ENCODE data around the gene MYBPC2.

The MYBPC2 gene

DNA sequence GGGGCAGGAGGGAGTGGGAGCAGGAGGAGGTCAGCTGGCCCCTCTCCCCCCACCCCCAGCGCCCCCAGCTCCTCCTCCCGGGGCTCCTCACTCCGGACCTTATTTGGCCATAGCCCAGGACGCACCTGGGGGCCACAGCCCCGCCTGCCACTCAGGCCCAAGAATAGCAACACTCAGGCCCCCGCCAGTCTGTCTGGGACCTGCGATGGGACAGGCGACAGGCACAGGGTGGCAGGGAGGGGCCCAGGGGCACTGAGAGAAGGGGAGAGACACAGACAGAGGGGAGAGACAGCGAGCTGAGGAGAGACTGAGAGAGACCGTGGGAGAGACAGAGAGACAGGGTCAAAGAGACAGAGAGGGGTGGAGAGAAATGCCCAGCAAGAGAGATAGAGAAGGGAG lies 68.1 kb downstream of the MYBPC2 start:
- no peak for DNase-seq (ENCODE audit: low read depth)

DNA sequence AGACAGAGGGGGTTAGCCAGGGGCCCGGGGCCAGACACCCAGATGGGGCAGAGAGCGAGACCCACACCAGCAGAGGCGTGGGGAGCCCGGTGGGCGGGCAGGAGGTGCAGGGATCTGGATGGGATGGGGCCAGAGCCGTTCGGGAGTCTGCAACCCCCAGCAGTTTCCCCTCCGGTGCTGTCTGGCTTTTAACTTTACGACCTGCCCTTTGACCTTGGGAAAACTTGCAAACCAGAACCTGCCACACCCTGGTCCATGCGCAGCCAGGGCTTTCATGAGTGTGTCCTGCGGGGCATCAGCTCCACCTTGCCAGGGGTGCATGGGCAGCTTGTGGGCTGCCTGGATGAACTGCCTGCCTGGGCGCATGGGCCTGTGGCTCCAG lies 68.5 kb downstream of the MYBPC2 start:
- no peak for DNase-seq (ENCODE audit: low read depth)

DNA sequence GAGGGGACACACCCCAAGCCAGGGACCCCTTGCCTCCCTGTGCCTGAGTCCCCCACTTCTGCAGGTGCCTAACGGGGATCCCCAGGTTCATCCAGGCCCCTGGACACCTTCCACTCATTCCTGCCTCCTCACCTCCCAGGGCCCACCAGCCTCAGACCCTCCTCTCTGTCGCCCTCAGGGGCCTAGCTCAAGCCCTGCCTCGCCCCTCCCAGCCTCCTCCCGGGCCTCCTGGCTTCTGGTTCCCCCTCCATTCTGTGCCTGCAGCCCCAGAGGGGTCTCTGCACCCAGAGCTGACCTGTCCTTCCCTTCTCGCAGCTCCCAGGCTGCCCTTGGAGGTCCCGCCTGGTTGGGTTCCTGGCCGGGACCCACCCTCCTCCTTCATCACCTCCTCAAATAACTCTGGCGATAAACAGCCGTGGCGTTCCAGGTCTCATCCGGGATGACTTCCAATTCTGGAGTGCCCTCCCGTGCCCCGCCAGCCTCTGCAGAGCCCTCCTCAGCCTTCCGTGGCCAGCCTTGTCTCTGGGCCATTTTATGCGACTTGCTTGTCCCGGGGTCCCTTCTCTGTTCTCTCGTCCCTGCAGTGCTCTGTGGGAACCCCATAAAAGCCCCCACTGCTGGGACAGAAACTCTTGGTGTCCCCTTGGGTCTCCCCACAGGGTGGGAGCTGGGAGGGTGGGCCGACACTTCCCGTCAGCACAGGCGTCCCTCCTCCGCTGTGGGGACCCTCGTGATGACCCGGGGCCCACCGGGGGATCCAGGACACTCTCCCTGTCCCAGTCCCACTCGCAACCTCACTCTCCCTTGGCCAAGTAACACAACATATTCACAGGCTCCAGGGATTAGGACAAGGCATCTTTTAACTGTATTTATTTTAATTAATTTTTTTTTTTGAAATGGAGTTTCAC lies 69.1 kb downstream of the MYBPC2 start:
- no peak for DNase-seq (ENCODE audit: low read depth)

DNA sequence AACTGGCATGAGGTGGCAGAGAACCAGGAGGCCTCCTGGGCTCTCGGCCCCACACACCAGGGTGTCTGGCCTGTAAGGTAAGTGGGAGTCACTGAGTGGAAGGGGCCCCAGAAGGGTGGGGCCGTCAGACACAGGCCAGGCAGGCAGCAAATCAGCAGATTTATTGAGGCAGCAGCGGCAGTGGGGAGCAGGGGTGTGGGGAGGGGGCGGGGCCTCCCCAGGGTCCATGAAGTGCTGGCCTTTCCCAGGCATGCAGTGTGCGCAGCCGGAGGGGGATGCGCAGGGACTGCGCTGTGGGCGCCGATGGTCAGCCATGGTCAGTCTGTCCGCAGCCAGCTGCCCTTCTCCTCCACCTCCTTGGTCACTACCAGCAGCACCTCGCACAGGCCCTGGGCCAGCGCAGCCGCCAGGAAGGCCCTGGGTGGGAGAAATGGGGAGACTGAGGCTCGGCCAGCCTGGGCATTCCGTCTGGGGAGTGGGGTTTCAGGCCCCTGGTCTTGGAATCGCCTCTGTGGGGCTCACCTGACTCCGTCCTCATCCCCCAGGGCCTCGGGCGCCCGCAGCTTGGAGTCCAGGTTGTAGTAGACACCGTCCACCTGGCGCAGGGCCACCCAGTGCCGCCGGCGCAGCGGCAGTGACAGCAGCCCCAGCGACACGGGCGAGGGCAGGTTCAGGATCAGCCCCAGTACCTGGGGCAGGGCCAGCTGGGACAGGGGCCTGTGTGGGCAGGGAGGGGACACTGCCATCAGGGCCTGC lies 73.3 kb downstream of the MYBPC2 start:
- DNase-seq (ENCODE audit: low read depth) = no peak

DNA sequence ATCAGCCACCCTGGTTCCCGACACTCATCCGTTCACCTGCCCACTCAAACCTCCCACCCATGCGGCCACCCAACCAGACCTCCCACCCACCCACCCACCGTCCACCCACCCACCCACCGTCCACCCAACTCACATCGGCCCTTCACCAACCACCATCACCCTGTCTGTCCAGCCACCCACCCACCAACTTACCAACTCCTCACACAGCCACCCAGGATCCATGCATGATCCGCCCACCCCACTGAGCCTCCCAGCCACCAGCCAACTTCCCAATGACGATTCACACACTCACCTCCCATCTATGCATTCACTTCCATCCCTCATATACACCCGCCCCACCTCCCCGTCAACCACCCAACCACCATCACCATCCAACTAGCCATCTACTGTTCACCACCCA lies 74.0 kb downstream of the MYBPC2 start:
- no peak for DNase-seq (ENCODE audit: low read depth)

DNA sequence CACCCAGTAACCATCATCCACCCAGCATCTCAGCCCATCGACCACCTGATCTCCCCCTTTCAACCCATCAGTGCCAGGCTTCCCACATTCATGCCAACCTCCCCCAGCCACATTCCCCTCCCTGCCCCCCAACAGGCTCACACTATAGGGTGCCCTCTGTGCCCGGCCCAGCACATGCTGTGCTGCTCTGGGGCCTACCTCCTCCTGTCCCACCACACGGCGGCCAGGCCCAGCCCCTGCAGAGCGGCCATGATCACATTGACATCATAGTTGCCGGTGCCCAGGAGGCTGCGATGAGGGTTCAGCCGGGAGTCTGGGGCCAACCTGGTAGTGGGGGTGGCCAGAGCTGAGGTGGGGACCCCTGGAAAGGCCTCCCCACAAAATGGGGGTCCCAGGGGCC lies 74.7 kb downstream of the MYBPC2 start:
- no peak for DNase-seq (ENCODE audit: low read depth)

DNA sequence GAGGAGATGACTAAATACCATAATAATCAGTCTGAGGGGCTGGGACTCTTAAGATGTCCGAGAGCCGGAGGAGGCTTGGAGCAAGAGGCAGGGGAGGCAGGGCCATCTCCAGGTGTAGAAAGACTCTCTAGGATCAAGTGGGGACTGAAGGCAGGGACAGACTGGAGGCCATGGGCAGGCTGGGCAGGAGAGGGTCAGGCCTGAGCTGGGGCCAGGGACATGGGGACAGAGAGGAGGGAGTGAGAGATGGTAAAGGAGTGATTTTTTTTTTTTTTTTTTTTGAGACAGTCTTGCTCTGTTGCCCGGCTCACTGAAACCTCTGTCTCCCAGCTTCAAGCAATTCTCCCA lies 76.1 kb downstream of the MYBPC2 start:
- no peak for DNase-seq (ENCODE audit: low read depth)

DNA sequence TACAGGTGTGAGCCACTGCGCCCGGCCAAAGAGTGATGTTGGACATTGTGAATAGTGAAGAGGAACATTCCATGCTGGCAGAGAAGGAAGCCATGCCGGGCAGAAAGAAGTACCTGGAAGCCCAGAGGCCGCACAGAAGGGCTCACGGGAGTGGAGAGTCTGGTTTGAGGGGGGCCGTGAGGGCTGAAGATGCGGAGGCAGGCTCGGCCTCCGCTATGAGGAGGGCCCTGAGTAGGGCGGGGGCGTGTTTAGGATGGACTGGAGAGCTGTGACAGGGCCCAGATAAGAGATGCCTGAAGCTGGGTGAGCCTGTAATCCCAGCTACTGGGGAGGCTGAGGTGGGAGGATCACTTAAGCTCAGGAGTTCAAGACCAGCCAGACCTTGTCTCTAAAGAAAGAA lies 76.7 kb downstream of the MYBPC2 start:
- no peak for DNase-seq (ENCODE audit: low read depth)

DNA sequence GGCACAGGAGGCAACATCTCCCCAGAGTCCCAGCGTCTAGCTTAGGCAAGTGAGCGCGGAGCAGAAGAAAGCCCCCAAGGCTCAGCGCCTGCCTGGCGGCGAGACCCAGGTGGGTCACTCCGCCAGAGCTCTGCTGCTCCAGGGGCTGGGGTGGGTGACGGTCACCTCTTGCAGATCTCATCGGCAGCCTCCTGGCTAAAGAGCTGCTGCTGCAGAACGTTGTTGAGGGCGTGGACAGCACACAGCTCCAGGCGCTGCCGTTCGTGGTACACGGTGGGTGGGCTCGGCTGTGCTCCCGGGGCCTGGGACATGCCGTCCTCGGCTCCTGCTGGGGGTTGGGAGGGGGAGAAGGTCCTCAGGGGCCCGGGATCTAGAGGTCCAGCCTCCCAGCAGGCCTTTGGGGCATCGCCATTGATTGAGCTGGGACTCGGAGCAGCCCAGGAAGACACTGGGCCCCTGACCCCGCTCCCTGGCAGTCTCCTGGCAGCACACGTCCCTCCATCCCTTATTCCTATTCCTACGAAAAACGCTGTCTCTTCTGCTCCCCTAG lies 77.5 kb downstream of the MYBPC2 start:
- DNase-seq (ENCODE audit: low read depth) = peak; percentile 13

DNA sequence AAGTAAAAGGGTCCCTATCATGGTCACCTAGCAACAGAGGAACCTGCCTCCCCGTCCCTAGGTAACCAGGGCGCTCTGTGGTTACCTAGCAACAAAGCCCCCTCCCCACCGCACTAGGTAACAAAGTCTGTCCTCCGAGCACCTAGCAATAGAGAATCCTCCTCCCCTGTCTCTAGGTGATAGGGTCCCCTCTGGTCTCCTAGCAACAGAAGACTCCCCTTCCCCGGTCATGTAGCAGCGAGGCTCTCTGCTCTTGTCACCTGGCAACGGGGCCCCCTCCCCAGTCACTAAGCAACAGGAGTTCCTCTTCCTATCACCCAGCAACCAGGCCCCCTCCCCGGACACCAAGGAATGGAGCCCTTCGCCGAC lies 78.0 kb downstream of the MYBPC2 start:
- no peak for DNase-seq (ENCODE audit: low read depth)

DNA sequence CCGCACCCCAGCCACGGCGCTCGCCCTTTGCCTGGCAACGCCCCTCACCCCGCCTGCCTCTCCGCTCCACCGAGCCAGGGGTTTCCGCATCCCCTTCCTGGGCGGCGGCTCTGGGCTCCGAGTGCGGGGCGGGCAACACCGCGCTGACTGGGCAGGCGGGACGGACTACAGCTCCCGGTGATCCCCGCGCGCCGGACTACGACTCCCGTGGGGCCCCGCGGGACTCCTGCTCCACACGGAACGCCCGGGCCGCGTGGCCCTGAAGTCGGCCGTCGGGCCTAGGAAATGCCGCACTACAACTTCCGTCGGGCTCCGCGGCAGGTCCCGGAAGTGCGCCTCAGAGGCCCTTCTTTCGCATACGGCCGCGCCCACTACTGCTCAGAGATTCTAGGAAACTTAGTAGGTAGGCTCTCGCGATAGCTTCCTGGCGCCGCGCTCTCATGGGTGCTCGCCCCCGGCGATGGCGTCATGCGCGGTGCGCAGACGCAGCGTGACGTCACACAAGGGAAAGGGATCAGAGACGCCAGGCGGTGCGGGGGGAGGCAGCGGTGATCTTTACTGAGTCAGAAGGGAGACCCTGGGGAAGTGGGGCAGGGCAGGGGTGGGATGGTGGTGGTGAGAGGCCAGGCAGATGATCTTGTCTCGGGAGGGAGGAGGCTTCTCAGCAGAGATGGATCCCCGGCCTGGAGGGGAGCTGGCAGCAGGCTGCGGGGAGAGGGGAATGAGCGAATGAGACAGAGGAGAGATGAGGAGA lies 78.6 kb downstream of the MYBPC2 start, which contains the start of gene JOSD2:
TSS of gene JOSD2 (minus strand) at position 123 of the 754 bp plus-strand sequence. CDS start 760 bp downstream, outside the sequence.
- peak; percentile 100 for DNase-seq (ENCODE audit: low read depth)

DNA sequence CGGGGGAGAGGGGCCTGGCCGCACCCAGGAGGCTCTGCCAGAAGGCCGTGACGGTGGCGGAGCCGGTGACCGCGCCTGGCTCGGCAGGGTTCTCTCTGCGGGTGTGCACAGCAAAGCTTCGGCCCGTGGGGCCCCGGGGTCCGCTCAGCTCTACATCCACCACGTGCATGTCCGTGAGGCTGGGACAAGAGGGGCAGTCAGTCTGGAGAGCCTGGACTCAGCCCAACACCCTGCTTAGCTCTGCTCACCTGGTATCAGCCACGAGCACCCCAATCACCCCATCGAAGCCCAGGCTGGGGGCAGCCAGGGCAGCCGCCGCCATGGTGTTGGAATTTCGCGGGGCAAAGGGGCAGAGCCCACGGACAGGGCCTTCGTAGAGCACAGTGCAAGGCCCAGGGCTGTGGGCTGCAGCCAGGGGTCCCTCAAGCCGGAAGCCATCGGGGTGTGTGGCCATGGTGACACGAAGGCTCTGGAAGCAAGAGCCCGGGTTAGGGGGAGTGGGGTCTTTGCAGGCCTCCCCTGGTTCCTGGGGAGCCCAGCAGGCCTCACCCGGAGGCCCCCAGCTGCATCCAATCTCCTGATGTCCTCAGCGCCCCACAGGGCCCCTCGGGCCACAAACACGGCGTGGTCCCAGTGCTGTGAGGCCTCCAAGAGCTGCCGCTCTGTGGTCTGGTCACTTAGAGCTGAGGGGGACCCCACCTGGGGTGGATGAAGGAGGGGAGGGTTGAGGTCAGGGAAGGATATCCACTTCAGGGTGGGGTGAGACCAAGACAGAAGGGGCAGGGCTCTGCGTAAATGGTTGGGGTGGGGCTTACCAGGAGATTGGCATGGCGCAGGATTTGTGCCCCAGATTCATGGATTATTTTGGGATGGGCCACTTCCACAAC lies 79.7 kb downstream of the MYBPC2 start:
- DNase-seq (ENCODE audit: low read depth) = no peak

DNA sequence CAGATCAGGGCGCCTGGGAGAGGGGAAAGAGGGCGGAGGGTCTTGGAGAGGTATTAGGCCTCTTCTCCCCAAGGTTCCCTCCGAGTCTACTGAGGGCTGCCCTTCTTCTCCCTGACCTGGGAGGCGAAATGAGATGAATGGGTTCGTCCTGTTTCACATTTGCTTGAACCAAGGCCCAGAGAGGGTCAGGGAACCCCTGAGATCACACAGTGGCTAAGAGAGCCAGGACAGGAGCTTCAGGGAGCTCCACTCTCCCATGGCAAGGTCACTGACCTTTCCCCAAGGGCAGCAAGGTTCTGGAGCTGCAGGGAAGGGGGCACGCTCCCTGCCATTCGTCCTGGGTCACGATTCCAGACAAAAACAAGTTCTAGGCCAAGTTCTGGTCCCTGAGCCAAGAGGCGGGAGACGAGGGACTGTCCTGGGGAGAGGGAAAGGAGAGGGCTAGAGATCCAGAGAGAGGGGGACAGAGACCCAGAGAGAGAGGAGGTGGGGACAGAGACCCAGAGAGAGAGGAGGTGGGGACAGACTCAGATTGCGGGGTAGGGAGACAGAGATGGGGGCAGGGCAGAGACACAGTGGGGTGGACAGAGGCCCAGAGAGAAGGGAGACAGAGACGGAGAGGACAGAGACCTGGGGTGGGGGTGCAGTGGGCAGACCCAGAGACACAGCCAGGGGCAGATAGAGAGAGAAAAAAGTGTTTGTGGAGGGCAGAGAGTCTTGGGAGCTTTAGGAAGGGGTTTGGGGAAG lies 80.5 kb downstream of the MYBPC2 start:
- no peak for DNase-seq (ENCODE audit: low read depth)

DNA sequence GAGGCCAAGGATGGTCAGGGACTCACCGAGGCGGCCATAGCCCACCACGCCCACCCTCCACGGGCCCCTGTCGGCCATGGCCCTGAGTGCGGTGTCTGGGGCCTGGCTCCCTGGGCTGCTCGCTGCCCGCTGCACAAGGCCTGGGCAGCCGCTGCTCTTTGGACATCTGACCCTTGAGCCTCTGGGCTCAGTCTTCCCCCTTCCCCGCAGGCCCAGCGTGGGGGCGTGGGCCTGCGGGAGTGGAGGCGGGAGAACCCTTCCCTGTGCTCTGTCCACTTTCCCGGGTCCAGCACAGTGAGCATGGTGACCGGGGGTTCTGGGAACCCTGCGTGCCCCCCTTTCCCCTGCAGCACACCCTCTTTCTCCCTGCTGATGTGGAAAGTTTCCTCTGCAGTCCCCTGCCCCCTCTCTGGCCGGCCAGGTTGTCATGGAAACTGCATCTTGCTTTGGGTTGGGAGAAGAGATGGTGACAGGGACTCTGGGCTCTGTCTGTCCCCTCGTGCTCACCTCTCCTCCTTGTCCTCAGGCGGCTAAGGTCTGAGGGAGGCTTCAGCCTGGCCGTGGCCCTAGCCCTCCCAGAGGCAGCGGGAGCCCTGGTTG lies 81.2 kb downstream of the MYBPC2 start, which contains the start of gene ASPDH:
TSS of gene ASPDH (minus strand) at position 168 of the 600 bp plus-strand sequence. CDS start at position 78, 90 bp downstream.
- no peak for DNase-seq (ENCODE audit: low read depth)

DNA sequence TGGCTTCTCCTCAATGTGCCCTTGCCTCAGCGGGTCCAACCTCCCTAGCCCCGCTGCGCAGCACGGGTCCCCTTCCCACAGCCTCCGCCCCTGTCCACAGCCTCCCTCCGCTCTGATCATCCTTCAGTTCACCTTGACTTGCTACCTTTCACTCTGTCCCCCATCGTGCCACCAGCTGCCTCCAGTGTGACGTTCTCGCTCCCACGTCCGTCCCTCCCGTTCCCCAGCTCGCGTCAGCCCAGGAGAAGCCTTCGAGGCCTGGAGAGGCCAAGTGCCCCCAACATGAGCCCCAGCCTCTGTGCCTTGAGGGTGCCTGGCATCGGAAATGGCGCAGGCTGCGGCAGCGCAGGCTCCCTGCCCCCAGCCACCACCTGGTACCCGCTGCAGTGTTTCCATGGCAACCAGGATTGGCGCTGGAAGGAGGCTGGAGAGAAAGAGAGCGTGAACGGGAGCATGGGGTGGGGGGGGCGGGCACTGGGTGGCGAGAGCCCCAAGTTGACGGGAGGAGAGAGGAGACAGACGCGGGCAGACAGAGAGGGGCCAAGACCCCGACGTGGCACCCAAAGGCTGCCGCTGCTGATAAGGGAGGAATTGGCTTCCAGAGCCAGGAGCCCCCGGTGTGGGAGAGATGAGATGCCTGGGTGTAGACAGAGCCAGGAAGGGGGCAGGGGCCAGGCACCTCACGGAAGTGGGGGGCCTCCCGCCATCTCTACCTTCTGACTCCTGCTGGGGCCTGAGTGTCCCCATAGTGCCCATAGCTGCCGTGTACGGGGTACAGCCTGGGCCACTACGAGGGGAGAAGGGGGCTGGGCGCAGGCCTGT lies 81.9 kb downstream of the MYBPC2 start:
- no peak for DNase-seq (ENCODE audit: low read depth)

DNA sequence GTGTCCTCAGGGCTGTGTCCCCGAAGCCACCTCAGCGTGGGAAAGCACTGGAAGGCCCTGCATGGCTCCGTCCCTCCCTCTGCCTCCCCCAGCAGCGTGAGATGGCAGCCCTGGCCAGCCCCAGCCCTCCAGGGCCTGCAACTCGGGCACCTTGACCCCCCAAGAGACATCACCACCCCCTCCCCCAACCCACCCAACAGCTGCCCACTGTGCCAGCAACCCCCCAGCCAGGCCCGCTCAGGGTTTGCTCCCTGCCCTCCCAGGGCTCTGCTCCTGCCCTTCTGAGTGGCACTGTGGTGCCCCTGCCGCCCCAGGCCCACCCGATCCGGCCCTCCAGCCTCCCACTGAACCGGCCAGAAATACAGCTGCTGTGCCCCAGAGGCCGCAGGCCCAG lies 82.5 kb downstream of the MYBPC2 start:
- no peak for DNase-seq (ENCODE audit: low read depth)

Measured in iris pigment epithelial cell (primary cell).